ENCODE results near the gene POU6F2.

GRCh38 chr7:39446546-39446945 lies 468.8 kb downstream of the POU6F2 start:
- no peak for TF ChIP-seq CTCF (IDR thresholded peaks at IDR 0.05)
- no peak for TF ChIP-seq EZH2 (IDR thresholded peaks at IDR 0.05; ENCODE audit: borderline replicate concordance, insufficient read depth, low read depth, low read length, poor library complexity, severe bottlenecking)
